HG03039 (cell line): Measurements from ENCODE around the gene DSCAM.

Experiments used
- ATAC-seq: cut with Tn5 transposase; IDR thresholded peaks from one replicate; pipeline ENCODE4 v1.9.1; 2021; ENCODE audit warnings: mild to moderate bottlenecking, moderate library complexity; ENCODE audit not compliant: unreplicated experiment

DSCAM gene

GRCh38 chr21:40153351-40153750 lies 693.6 kb downstream of the DSCAM start:
- ATAC-seq = no peak

DNA sequence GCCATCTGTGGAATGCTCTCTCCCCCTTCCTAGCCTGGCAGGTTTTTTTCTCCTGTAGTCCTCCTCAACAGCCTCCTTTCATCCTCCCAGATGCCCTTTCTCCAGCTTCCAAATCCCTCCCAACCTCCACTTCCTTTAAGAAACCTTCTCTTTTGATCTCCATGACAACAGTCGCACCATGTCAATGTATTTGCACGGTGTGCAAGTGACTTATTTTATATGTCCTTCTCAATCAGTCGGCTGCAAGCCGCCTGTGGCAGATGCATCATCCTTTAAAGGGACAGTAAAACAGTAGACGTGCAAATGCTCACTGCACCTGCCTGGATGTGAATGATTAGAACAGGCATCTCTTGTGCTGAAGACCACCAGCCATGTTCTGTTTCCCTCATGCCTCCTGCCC lies 694.5 kb downstream of the DSCAM start:
- ATAC-seq = no peak

- no peak for ATAC-seq
Measured at GRCh38 chr21:40151611-40152010, 695.3 kb downstream of the DSCAM start.

GRCh38 chr21:40146216-40146837 lies 700.6 kb downstream of the DSCAM start:
- no peak for ATAC-seq

DNA sequence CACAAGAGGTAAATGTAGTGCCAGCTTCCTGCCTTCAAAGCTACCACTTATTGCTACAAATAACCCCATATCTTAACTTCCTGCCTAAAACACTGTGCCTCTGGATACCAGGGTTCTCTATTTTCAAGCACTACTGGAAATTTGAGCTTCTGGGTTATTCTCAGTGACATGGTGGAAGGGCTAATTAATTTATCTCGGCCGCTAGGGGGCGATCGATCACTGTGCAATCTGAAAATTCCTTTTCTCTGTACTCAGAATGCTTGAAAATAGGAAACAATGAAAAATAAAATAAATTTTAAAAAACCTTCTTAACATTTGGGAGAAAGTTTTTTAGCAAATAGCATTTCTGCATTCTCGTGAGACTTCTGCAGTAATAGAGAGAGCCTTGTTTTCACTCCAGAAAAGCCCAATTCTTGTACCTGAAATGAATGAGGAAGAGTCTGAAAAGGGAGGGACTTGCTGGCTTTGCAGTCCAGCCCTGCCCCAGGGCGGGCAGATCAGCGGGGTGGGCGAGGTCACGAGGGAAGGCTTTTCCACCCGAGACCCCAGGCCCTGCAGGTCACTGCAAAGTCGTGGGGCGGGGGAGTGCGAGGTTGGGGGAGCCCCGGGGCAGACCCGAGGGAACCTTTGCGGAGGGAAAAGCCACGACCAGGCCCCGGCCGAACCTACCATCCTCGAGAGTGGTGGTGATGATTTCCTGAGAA lies 703.0 kb downstream of the DSCAM start:
- ATAC-seq = no peak

DNA sequence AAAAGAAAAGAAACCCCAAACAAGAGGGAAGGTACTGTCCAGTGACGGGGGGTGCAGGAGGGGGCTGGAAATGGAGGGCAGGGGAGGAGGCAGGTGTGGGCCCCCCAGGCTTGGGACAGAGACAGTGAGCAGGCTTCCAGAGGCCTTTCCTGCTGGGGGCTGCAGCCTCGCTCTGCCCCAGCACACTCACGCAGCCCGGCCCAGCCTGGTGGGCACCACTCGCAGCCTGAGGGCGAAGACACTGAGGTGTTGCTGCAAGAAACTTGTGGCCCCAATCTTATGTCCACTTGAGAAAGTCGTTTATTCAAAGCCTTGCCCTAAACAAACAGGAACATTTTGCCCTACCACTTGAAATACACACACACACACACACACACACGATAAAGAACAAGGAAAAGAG lies 705.3 kb downstream of the DSCAM start:
- ATAC-seq = no peak

DNA sequence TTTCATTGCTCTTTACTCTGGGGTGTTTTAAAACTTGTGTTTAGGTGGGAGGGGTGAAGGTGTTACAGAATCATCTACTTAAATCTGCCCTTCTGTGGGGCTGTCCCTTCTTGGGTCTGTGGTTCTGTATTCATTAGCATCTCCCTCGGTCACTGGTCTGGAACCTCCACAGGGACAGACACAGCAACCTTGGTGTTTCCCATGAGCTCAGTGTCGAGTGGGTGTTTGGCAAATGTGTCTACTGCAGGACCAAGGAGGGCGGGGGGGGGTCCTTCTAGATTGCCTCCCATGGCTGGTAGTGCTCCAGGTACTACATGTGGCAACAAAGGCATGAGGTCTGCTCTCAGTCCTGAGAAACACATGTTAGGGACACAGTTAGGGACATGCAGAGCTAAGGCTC lies 706.3 kb downstream of the DSCAM start:
- no peak for ATAC-seq

DNA sequence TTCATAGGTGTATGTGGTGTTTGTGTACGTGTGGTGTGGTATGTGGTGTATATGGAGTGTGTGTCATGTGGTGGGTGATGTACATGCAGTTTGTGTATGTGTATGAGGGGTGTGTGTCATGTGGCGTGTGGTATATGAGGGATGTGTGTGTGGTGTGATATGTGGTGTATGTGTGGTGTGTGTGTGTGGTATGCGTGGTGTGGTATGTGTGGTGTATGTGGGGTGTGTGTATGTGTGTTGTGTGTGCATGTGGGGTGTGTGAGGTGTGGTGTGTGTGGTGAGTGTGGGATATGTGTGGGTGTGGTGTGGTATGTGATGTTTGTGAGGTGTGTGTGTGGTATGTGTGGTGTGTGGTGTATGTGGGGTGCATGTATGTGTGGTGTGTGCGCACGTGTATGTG lies 707.3 kb downstream of the DSCAM start:
- ATAC-seq = no peak

DNA sequence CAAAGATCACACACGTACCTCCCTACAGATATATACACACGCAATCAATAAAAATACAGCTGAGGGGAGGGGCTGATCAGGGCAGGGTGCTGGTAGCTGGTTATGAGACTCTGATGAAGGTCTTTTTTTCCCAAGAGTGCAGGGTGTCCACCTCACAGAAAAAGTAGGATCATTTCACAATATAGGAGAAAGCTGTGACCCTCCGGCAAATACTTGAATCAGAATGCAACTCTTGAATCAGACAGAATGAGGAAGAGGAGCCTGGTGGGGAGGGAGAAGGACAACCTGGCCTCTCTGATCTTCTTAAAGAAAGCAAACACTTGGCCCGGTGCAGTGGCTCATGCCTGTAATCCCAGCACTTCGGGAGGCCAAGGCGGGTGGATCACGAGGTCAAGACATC lies 710.4 kb downstream of the DSCAM start:
- ATAC-seq = no peak

- ATAC-seq = no peak
Measured at GRCh38 chr21:40134731-40135492, 712.0 kb downstream of the DSCAM start.

GRCh38 chr21:40130476-40130875 lies 716.5 kb downstream of the DSCAM start:
- ATAC-seq = no peak

- no peak for ATAC-seq
Measured at GRCh38 chr21:40129809-40130208, 717.1 kb downstream of the DSCAM start.

DNA sequence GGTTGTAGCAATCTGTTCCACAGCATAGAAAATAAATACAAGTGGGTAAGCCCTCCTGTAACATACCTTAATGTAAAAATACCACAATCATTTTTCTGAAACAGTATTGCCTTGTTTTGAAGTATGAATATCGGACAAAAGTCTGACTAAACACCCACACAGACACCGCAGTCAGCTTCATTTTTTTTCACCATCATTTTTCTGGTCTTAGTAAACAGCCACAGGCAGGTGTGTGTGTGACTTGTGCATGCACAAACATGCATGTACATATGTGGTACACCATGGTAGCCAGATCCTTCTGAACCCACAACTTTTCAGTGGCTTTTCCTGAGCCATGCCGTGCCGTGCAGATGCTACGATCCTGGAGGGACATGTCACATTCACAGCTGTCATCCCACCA lies 718.1 kb downstream of the DSCAM start:
- no peak for ATAC-seq

GRCh38 chr21:40120940-40121575 lies 725.9 kb downstream of the DSCAM start:
- ATAC-seq = no peak

DNA sequence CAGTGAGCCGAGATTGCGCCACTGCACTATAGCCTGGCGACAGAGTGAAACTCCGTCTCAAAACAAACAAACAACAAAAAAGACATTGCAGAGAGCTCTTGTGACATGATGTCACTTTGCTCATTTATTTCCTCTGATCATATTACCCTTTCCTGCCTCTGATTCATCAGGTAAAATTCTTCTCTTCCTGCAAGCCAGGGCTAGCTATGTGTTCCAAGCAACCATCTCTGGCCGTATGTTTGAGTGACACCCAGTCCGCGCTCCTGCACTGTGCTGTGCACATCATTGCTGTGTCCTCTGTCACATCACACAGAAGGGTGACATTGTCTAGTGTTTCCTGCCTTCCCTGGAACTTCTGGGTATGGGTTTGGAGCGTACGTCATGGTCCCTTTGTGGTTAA lies 728.4 kb downstream of the DSCAM start:
- ATAC-seq = no peak

- no peak for ATAC-seq
Measured at GRCh38 chr21:40117236-40117635, 729.7 kb downstream of the DSCAM start.

DNA sequence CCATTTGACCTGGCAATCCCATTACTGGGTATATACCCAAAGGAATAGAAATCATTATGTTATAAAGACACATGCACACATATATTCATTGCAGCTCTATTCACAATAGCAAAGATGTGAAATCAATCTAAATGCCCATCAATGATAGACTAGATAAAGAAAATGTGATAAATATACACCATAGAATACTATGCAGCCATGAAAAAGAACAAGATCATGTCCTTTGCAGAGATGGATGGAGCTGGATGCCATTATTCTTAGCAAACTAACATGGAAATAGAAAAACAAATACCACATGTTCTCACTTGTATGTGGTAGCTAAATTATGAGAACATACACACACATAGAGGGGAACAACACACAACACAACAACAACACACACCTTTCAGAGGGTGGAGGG lies 731.2 kb downstream of the DSCAM start:
- no peak for ATAC-seq

GRCh38 chr21:40102682-40103081 lies 744.3 kb downstream of the DSCAM start:
- no peak for ATAC-seq

- no peak for ATAC-seq
Measured at GRCh38 chr21:40099809-40100208, 747.1 kb downstream of the DSCAM start.

DNA sequence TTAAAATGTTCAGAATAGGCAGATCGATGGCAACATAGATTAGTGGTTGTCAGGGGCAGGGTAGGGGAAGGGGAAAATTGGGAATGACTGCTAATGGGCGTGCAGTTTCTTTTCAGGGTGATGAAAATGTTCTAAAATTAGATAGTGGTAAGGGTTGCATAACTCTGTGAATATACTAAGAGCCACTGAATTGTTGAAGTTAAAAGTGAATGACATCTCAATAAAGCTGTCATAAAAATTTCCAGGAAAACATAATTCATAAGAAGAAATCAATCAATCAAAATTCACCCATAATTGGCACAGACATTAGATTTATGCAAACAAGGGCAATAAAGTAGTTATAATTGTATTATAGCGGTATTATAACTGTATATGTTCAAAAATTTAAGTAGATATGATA lies 751.5 kb downstream of the DSCAM start:
- no peak for ATAC-seq

DNA sequence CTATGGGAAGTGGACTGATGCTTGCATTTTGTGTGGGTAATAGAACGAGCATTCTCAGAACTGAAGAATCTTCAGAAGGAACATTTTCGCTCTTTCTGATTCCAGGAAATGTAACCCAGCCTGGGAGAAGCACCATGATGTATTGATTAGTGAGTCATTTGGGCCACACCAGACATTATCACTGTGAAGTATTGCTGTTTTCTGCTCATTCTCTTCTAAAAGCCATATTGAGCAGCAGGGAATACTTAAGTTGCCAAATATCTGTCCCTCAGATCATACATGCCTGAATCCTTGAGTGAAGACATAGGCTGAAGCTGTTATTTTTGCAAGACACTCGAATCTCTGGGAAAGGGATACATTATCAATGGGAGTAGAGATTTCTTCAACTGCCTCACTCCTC lies 766.6 kb downstream of the DSCAM start:
- ATAC-seq = no peak

- ATAC-seq = no peak
Measured at GRCh38 chr21:40074710-40075109, 772.2 kb downstream of the DSCAM start.
